Skeletal muscle cell (primary cell): Measurements from ENCODE around the gene TFAP2E.

Source experiments
- DNase-seq: peaks from one replicate; pipeline ENCODE4 v3.0.0-alpha.2; 2010; ENCODE audit warnings: low read depth
- H3K4me3 ChIP-seq: 2 replicates; pipeline ENCODE4 v1.5.1; 2011; ENCODE audit warnings: low read depth, mild to moderate bottlenecking, control low read depth, low read length, moderate library complexity

TFAP2E gene

DNA sequence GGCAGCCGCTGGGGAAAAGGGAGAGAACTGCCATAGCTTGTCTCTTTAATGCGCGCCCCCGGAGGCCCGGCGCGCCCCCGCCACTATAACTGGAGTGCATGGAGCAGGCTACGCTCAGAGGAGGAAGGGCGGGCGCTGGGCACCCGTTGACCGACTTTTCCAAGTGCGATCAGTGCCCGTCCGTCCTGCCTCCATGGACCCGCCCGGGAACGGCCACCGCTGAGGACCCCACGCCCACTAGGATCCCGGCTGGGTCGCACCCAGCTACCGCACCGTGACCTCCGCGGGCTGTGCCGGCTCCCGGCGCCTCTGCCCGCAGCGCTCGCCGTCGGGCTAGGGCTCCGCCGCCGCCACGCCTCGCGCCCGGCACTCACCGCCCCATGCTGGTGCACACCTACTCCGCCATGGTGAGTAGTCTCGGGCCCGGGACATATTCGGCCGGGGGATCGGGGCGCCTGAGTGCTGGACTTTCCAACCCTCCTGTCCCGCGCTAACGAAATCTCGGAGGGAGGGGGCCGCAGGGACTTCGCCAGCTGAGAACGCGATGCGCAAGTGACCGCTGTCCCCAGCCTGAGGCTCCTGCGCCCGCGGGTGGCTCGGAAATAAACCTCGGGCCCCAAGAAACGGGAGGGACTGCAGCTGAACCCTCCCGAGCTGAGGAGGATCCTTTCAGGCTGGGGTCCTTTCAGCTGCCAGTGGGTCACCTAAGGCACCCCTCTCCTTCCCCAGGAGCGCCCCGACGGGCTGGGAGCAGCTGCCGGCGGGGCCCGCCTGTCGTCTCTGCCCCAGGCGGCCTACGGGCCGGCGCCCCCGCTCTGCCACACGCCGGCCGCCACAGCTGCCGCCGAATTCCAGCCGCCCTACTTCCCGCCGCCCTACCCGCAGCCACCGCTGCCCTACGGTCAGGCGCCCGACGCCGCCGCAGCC is at the start of gene TFAP2E:
Gene TFAP2E (plus strand): TSS at position 117 of the 927 bp plus-strand sequence. CDS start 264 bp downstream, at position 381.
- DNase-seq = no peak
- peak within 1 kb of the TSS; percentile 51 for H3K4me3 ChIP-seq

DNA sequence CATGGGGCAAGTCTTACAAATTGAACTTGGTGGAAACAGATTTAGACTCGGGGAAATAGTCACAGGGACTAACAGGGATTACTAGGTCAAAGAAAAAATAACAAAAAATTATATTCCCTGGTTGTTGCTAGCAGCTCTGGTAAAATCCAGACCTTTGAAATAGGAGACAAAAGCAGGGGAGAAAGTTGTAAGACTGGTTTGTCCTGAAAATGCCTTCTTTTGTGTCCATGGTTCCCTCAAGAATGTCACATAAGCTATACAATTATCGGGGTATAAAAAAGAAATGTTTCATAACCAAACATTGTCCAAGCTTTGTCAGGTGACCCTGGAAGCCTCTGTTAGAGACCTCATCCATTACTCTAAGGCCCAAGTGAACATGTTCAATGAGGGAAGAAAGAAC is 49.0 kb upstream of the TFAP2E start:
- no peak overlapping the region for H3K4me3 ChIP-seq
- no peak for DNase-seq

DNA sequence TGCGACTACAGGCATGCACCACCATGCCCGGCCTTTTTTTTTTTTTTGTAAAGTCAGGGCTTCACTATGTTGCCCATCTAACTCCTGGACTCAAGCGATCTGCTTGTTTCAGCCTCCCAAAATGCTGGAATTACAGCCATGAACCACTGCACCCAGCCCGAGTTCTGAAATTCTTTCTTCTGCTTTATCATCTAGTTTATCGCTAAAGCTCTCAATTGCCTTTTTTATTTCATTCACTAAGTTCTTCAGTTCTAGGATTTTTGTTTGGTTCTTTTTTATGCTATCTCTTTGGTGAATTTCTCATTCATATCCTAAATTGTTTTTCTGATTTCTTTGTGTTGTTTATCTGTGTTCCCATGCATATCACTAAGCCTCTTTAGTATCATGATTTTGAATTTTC is 42.9 kb upstream of the TFAP2E start:
- no peak for DNase-seq
- H3K4me3 ChIP-seq = no peak overlapping the region

GRCh38 chr1:35530946-35531345 is 42.2 kb upstream of the TFAP2E start:
- DNase-seq = no peak
- H3K4me3 ChIP-seq = no peak overlapping the region

DNA sequence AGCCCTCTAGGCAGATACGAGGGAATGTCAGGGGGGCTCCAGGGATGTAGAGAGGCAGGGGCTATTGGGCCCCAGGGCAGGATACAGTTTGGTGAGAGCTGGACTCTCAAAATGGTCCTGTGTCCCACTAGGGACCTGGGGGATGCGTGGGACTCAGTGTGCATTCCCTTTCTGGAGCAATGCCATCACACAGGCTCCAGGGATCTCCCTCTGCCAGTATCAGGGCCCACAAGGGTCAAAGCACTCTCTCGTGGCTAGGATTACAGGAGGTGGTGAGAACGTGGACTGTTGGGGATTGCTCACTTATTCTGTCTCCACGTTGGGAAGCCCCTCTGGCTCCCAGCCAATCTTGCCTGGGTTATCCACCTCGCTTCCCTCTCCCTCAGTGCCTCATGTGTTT is 41.7 kb upstream of the TFAP2E start:
- no peak for DNase-seq
- no peak overlapping the region for H3K4me3 ChIP-seq

- no peak for DNase-seq
- H3K4me3 ChIP-seq = no peak overlapping the region
Measured at GRCh38 chr1:35532497-35533223, 40.5 kb upstream of the TFAP2E start.

DNA sequence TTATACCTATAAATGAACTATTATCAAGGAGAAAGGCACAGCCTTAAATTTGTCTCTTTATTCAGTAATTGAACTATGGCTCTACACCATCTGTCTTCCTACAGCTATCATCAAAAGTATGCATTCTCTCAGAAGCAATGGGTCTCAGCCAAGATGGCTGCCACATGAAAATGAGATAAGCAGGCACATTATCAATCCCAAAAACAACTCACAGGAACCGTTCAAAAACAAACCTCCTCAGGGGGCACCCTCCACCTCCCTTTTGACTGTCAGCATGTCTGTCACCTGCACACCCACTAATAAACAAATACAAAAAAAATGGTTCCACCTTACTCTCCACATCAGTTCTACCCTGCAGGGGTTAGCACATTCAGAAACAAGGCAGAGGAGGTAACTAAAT is 39.5 kb upstream of the TFAP2E start:
- H3K4me3 ChIP-seq = no peak overlapping the region
- no peak for DNase-seq

DNA sequence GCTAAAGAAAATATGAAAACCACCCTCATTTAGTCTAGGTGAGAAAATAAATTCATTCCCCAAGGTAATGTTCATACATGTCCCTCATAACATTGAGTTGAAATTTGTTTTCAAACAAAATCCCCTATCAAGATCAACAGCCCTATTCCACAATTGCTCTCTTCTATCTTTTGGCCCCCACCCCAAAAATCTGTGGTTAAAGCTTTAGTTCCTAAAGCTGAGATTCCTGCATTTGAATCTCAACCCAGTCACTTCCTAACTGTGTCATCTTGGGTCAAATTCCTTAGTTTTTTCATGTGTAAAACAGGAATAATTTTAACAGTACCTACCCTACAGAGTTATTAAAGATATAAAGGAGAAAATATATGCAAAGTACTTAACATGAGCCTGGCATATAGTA is 37.9 kb upstream of the TFAP2E start:
- no peak for DNase-seq
- H3K4me3 ChIP-seq = no peak overlapping the region

- DNase-seq = no peak
- no peak overlapping the region for H3K4me3 ChIP-seq
Measured at GRCh38 chr1:35536556-35537162, 36.5 kb upstream of the TFAP2E start.

DNA sequence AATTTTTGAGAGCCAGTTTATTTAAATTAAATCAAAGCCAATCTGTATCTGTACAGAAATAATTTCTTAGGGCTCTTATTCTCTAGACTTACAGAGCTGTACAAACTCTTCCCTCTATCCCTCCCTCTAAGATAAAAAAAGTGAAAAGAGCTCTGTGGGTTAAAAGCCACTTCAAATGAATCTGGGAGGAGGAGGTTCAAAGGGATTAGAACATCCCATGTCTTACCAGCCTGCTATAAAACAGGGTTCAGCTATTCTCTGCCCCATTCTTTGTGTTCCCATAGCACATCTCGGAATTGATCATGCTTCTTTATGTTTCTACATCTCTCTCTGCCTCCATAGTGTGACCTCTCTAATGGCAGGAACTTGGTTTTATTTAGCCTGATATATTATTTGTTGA is 35.3 kb upstream of the TFAP2E start:
- DNase-seq = no peak
- H3K4me3 ChIP-seq = no peak overlapping the region

DNA sequence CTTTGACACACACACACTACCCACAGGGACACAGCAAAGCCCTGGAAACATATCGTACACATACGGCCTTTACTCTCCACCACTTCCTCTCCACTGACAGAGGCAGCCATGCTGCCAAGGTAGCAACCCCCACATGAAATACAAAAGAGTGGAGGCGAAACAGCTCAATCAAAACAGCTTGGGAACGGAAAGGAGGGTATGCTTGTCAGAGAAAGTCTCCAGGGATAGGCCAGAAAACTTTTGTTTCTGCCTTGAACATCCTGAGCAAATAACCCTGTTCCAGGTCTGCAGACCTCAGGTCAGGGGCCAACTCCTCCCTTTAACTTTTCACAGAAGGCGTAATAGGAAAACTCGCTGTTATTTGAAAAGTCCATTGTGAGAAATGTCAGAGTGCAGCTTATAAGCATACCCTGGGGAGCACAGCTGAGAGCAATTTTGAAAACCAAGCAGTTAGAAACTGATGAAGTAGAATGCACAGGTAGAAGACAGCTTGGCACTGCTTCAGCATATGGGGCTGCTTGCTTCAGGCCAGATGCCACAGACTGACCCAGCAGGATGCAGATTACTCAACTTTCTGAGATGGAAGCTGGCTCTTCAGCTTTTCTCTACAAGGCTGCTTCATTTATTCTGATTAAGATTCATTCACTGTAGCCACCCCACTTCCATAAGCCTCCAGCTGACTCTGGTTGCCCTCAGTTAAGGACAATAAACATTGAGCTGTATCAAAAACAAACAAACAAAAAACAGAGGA is 33.9 kb upstream of the TFAP2E start:
- H3K4me3 ChIP-seq = no peak overlapping the region
- DNase-seq = no peak

- DNase-seq = no peak
Measured at GRCh38 chr1:35539824-35540261, 33.3 kb upstream of the TFAP2E start.

GRCh38 chr1:35544976-35545375 is 28.1 kb upstream of the TFAP2E start:
- H3K4me3 ChIP-seq = no peak overlapping the region
- no peak for DNase-seq

More at GRCh38 chr1:35539824-35540261, 33.3 kb upstream of the TFAP2E start:
- H3K4me3 ChIP-seq = no peak overlapping the region

DNA sequence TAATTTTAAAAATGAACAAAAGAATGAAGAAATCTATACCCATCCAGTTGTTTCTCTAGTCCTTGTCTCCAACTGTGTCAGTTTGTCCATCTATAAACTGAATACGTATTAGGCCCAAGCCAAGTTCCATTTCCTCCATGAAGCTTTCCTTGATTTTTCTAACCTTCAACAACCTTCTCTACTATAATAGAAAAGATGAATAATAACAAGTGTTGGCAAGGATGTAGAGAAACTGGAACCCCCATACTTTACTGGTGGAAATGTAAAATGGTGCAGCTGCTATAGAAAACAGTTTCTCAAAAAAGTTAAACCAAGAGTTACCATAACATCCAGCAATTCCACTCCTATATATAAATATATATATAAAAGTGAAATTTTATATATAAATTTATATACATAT is 26.5 kb upstream of the TFAP2E start:
- DNase-seq = no peak
- H3K4me3 ChIP-seq = no peak overlapping the region

DNA sequence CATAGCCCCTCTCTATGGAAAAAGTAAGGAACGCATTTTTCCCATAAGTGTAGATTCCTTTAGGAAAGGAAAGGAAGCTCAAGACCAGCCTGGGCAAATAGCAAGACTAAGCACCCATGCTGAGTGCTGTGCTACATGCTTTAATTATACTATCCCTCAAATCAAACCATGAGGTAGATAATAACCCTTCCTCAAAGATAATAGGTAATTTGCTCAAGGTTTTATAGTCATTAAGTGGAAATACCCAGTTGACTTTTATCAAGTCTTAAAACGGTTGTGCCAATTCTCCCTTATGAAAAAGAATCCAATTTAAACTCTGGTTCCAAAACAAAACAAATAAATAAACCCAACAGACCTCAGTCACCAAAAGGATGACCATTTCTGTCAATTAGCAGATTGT is 19.3 kb upstream of the TFAP2E start:
- no peak for DNase-seq
- H3K4me3 ChIP-seq = no peak overlapping the region

GRCh38 chr1:35554266-35555211 is 18.6 kb upstream of the TFAP2E start:
- no peak for DNase-seq
- H3K4me3 ChIP-seq = no peak overlapping the region

GRCh38 chr1:35555212-35555584 is 17.9 kb upstream of the TFAP2E start:
- DNase-seq = no peak
- no peak overlapping the region for H3K4me3 ChIP-seq

DNA sequence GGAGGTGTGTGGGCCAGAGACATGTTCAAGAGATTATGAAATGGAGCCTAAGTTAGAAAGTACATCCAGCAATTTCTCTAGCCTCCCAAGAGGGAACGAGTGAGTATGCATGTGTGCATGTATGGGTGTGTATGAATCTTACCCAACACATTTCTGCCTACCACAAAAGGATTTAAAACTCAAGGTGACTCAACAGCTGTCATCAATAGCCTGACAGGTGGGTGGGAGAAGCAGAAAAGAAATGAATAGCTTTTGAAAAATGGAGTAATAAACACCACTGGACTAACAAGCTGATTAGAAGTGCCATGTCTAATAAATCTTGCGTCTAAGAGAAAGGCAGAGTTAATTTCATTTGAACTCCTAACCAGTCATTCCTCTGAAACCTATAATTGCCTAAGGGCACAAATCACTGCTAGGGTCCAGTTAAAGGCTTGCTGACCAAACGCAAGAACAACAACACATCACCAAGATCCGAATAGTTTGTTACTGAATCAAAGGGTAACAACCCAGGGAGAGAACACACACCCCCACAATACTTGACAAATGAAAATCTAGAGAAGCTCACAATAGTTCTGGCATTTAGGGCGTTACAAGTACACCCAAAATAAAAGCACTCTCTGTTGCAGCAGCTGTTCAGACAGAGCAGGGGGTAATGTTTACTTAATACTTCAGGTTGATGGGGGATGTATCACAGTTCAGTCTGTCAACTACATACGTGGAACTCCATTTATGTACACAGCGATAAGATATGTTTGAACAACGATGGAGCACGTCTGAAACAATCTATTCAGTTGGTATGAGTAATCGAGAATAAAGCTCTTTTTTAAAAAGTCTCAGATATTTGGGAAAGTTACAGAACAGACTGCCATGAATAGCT is 17.3 kb upstream of the TFAP2E start:
- peak overlapping the region; percentile 86 for H3K4me3 ChIP-seq
- peak; percentile 70 for DNase-seq
